ENCODE data around the gene ZFP57.

DNA sequence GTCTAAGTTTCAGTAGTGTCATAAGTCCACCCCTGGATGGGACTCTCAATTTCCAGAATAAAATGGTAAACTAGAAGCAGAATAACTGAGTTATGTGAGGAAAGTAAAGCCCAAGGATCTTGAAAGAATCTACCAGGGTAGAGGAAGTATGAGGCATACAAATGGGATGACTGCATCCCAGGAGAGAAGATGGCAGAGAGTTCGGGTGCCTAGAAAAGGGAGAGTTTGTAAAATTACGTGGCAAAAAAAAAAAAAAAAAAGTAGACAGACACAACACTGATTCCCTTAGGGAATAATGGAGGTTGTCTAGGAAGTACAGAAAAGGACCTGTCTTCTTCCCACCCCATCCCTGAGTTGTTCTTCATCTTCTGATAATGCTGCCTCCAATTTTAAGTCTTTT lies 51.4 kb downstream of the ZFP57 start:
- TF ChIP-seq, protein P1, sequence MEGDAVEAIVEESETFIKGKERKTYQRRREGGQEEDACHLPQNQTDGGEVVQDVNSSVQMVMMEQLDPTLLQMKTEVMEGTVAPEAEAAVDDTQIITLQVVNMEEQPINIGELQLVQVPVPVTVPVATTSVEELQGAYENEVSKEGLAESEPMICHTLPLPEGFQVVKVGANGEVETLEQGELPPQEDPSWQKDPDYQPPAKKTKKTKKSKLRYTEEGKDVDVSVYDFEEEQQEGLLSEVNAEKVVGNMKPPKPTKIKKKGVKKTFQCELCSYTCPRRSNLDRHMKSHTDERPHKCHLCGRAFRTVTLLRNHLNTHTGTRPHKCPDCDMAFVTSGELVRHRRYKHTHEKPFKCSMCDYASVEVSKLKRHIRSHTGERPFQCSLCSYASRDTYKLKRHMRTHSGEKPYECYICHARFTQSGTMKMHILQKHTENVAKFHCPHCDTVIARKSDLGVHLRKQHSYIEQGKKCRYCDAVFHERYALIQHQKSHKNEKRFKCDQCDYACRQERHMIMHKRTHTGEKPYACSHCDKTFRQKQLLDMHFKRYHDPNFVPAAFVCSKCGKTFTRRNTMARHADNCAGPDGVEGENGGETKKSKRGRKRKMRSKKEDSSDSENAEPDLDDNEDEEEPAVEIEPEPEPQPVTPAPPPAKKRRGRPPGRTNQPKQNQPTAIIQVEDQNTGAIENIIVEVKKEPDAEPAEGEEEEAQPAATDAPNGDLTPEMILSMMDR (IDR thresholded peaks at IDR 0.05): no peak
- no peak for TF ChIP-seq POLR2A (IDR thresholded peaks at IDR 0.05)
